Adrenal gland (tissue), 5 donors: ENCODE results near the gene PLCH2.

Experiments used
- POLR2A ChIP-seq, 2 donors: fragments of 450-650 bp; IDR thresholded peaks; one replicate each; pipeline ENCODE4 v1.6.1; 2017; ENCODE audit warnings: antibody characterized with exemption in 2 of 2, mild to moderate bottlenecking in 2 of 2, moderate library complexity in 1 of 2
- TF ChIP-seq, protein P1 (sequence below), 6 experiments: fragments of 450-650 bp in 4 of 6; fragments of 200-600 bp in 2 of 6; sonication (generic) in 1 of 6; IDR thresholded peaks; 1 replicate in 5 of 6; 2 replicates in 1 of 6; pipeline versions ENCODE4 v1.5.1 to v1.8.0; 2016 to 2021; ENCODE audit warnings: antibody characterized with exemption in 6 of 6, mild to moderate bottlenecking in 2 of 6, moderate library complexity in 1 of 6
- donor health status: DM: no; HTN: no; CAD: no.

- TF ChIP-seq, protein P1, sequence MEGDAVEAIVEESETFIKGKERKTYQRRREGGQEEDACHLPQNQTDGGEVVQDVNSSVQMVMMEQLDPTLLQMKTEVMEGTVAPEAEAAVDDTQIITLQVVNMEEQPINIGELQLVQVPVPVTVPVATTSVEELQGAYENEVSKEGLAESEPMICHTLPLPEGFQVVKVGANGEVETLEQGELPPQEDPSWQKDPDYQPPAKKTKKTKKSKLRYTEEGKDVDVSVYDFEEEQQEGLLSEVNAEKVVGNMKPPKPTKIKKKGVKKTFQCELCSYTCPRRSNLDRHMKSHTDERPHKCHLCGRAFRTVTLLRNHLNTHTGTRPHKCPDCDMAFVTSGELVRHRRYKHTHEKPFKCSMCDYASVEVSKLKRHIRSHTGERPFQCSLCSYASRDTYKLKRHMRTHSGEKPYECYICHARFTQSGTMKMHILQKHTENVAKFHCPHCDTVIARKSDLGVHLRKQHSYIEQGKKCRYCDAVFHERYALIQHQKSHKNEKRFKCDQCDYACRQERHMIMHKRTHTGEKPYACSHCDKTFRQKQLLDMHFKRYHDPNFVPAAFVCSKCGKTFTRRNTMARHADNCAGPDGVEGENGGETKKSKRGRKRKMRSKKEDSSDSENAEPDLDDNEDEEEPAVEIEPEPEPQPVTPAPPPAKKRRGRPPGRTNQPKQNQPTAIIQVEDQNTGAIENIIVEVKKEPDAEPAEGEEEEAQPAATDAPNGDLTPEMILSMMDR (IDR thresholded peaks at IDR 0.05): peak in 4 of 6 experiments; percentile 17 to 33 (median 30)
- TF ChIP-seq POLR2A (IDR thresholded peaks at IDR 0.05): no peak
Observed at GRCh38 chr1:2554621-2555387, 78.7 kb downstream of the PLCH2 start.
